Endothelial cell of umbilical vein (primary cell): ENCODE measurements around the gene NCLN.

Experiments used
- CTCF ChIP-seq, 2 donors: IDR thresholded peaks; 1 replicate in 1 of 2; 2 replicates in 1 of 2; pipeline ENCODE4 v1.5.1; 2011; ENCODE audit warnings: low read length in 2 of 2, mild to moderate bottlenecking in 2 of 2, moderate library complexity in 2 of 2, control low read depth in 1 of 2, inconsistent platforms in 1 of 2, low read depth in 1 of 2; ENCODE audit not compliant: insufficient read depth in 1 of 2; ENCODE audit errors: extremely low read depth in 1 of 2
- EZH2 ChIP-seq: IDR thresholded peaks from 2 replicates; pipeline ENCODE4 v1.6.1; 2012; ENCODE audit warnings: borderline replicate concordance, low read depth, mild to moderate bottlenecking, moderate library complexity, low read length, inconsistent platforms; ENCODE audit not compliant: severe bottlenecking
- FOS ChIP-seq: IDR thresholded peaks from 2 replicates; pipeline ENCODE4 v1.6.1; 2011; ENCODE audit warnings: mild to moderate bottlenecking, low read length, moderate library complexity, borderline replicate concordance; ENCODE audit not compliant: insufficient read depth
- MAX ChIP-seq: IDR thresholded peaks from 2 replicates; pipeline ENCODE4 v1.6.1; 2011; ENCODE audit not compliant: insufficient read depth, insufficient read length
- POLR2A ChIP-seq: IDR thresholded peaks from 2 replicates; pipeline ENCODE4 v1.6.1; 2012; ENCODE audit warnings: low read depth, mild to moderate bottlenecking, control low read depth, low read length

- no peak for TF ChIP-seq POLR2A
- TF ChIP-seq EZH2: no peak
- TF ChIP-seq CTCF (IDR thresholded peaks at IDR 0.05; ENCODE audit: extremely low read depth in 1 of 2, insufficient read depth in 1 of 2, low read depth in 1 of 2, low read length in 2 of 2): no peak
- TF ChIP-seq FOS: no peak
- no peak for TF ChIP-seq MAX
These were observed 68.8 kb downstream of the NCLN start for GRCh38 chr19:3254520-3254919.
